Astrocyte (in vitro differentiated cells and primary cell): ENCODE results near the gene TBCEL.

Source experiments
- CTCF ChIP-seq: IDR thresholded peaks from 2 replicates; pipeline ENCODE4 v1.5.1; 2011; ENCODE audit warnings: low read depth, mild to moderate bottlenecking, inconsistent platforms, low read length, moderate library complexity; ENCODE audit not compliant: insufficient read depth
- EZH2 ChIP-seq: IDR thresholded peaks from 2 replicates; pipeline ENCODE4 v1.6.1; 2012; ENCODE audit warnings: mild to moderate bottlenecking, low read length, inconsistent platforms; ENCODE audit not compliant: insufficient read depth

GRCh38 chr11:121138259-121138658 is 114.4 kb downstream of the TBCEL start:
- TF ChIP-seq CTCF (no peak), EZH2 (no peak)
